ENCODE measurements around the gene PALLD.

PALLD gene

DNA sequence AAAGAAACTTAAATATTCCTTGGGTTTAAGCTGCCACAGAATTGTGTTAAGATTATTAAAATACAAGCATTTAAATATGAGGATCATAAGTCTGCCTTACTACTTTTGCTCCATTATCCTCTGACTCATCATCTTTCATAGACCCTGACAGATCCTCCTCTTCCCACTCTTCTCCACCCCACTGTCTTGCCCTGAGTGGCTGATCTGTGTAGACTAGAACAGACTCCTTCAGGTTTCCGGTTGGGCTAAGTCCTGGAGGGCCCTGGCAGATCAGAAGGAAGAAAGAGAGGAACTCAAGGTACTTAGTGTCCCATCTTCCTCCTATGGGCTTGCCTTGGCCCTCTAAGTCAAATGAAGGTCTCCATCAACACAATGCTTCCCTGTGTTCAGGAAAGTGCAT lies 30.7 kb downstream of the PALLD start:
- TF ChIP-seq, protein P1, sequence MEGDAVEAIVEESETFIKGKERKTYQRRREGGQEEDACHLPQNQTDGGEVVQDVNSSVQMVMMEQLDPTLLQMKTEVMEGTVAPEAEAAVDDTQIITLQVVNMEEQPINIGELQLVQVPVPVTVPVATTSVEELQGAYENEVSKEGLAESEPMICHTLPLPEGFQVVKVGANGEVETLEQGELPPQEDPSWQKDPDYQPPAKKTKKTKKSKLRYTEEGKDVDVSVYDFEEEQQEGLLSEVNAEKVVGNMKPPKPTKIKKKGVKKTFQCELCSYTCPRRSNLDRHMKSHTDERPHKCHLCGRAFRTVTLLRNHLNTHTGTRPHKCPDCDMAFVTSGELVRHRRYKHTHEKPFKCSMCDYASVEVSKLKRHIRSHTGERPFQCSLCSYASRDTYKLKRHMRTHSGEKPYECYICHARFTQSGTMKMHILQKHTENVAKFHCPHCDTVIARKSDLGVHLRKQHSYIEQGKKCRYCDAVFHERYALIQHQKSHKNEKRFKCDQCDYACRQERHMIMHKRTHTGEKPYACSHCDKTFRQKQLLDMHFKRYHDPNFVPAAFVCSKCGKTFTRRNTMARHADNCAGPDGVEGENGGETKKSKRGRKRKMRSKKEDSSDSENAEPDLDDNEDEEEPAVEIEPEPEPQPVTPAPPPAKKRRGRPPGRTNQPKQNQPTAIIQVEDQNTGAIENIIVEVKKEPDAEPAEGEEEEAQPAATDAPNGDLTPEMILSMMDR (conservative IDR thresholded peaks at IDR 0.05; ENCODE audit: low read depth, low read length): no peak
- H3K4me3 ChIP-seq (ENCODE audit: low read length): no peak overlapping the region
- DNase-seq (ENCODE audit: low read depth): no peak

DNA sequence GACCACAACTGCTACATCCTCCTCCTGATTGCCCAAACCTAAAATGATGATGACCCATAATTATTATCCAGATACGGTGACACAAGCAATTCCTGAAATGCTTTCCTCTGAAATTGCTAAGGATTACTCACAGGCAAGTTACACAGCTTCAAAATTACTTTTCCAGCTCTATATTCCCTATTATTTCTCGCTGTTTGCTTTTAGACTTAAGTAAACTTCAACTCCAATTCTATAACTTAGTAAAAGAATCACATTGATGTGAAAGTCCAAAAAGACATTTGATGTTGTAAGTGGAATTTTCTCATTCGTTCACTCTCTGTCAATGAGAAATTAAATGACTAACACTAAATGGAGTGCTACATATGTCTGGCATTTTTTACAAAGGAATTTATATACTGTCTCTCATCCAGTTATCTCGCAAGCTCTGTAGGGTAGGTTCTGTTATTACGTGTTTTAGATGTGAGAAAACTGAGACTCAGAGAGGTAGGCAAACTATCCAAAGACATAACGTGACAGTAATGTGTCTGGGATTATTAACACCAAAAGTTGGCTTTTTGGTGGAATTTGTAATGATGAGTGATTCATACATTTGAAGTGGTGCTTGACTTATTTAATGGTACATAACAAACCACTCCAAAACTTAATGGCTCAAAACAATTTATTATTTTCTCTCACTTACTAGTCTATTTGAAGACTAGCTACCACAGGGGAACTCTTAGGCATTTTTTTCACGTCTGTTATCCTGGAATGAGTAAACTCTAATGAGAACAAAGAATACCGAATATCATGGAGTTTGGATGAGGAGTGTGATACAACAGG lies 31.5 kb downstream of the PALLD start:
- DNase-seq (ENCODE audit: low read depth): no peak
- TF ChIP-seq, protein P1 (conservative IDR thresholded peaks at IDR 0.05; ENCODE audit: low read depth, low read length): no peak
- no peak overlapping the region for H3K4me3 ChIP-seq (ENCODE audit: low read length)

DNA sequence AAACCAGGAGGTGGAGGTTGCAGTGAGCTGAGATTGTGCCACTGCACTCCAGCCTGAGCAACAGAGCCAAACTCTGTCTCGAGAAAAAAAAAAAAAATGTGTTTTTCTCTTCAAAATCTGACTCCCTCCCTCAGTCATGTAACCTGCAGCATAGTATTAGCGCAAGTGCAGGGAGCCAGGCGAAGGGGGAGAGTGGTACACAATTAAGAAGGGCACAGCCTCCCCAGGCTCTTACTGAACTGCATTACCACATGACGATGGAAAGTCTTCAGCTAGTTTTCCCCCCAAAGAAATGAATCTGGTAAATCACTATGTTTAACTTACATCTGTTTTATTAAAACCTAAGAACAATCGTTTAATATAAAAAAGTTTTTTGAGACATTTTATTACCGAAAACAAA lies 32.4 kb downstream of the PALLD start:
- TF ChIP-seq, protein P1 (conservative IDR thresholded peaks at IDR 0.05; ENCODE audit: low read depth, low read length): no peak
- H3K4me3 ChIP-seq (ENCODE audit: low read length): no peak overlapping the region
- DNase-seq (ENCODE audit: low read depth): no peak

DNA sequence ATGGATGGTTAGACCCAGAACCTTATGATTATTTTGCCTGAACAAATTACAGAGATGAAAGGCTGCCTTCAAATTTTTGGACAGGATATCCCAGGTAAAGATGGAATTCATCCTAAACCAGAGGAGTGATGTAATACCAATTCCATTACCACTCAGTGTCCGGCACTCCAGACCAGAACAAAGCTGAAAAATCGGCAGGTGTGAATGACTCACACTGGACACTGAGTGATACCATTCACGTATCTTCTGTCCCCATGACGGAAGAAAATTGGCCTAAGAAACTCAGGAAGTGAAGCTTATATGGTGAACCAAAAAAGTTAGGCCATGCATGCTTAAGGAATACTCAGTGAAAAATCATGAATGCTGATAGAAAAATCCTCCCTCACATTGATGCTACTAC lies 34.5 kb downstream of the PALLD start:
- TF ChIP-seq, protein P1 (conservative IDR thresholded peaks at IDR 0.05; ENCODE audit: low read depth, low read length): no peak

DNA sequence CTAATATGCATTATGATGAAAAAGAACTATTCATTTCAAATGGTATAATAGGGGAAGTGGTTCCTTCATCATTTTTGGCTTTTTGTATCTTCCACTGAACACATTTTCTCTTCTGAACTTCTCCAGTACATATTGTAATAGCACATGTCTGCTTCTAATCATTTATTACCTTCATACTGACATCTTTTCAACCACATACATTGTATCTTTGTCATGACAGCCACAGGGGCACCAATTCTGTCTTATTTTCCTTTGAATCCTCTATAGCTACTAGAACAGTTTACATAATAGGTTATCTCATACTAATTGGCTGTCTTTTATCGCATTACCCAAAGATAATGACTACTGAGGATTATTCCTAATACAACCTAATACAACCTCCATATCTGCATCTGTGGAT lies 37.7 kb downstream of the PALLD start:
- TF ChIP-seq, protein P1 (conservative IDR thresholded peaks at IDR 0.05; ENCODE audit: low read depth, low read length): no peak
- H3K4me3 ChIP-seq (ENCODE audit: low read length): no peak overlapping the region

More for the DNA sequence above, 34.5 kb downstream of the PALLD start:
- no peak for DNase-seq (ENCODE audit: low read depth)
- H3K4me3 ChIP-seq (ENCODE audit: low read length): no peak overlapping the region

DNA sequence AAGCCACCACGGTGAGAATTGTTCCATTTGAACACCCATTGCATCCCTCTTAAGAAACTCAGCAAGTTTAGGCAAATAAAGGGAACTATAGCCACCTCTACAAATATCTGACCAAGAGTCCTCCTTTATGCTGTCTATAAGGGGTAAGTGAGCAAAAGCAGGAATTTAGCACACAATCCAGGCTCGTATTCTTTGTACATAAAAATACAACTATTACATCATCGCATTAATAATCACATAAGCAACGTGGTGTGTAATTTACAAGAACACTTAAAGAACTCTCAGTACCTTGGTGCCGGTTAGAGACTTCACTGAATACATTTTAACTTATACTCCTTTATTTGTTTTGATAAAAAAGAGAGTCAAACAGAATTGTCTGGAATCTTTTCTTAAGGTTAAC lies 38.8 kb downstream of the PALLD start:
- H3K4me3 ChIP-seq (ENCODE audit: low read length): no peak overlapping the region
- DNase-seq (ENCODE audit: low read depth): no peak
- TF ChIP-seq, protein P1 (conservative IDR thresholded peaks at IDR 0.05; ENCODE audit: low read depth, low read length): no peak

More for the DNA sequence above, 37.7 kb downstream of the PALLD start:
- DNase-seq (ENCODE audit: low read depth): no peak

DNA sequence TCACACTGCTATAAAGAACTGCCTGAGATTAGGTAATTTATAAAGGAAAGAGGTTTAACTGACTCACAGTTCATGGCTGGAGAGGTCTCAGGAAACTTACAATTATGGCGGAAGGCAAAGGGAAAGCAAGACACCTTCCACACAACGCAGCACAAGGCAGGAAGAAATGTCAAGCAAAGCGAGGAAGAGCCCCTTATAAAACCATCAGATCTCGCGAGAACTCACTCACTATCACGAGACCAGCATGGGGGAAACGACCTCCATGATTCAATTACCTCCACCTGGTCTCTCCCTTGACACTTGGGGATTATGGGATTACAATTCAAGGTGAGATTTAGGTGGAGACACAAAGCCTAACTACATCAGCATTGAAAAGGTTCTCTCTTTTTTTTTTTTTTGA lies 39.6 kb downstream of the PALLD start:
- no peak for DNase-seq (ENCODE audit: low read depth)
- no peak overlapping the region for H3K4me3 ChIP-seq (ENCODE audit: low read length)
- TF ChIP-seq, protein P1 (conservative IDR thresholded peaks at IDR 0.05; ENCODE audit: low read depth, low read length): no peak

Data from retinal pigment epithelial cell (primary cell).